Hematopoietic multipotent progenitor cell (in vitro differentiated cells): ENCODE data around the gene ZFR. TPM values are rescaled to one million over a fixed set of nuclear protein-coding genes. Genes with fewer than 3 reads are reported as not detected.
A peak's percentile ranks its signal among the peaks of the same experiment; 100 is the strongest.
"Not testable (repeated sequence)": the region's sequence is repeated elsewhere in the genome, so short reads cannot be mapped to it uniquely, and the experiment has no call there.

Experiments used
- DNase-seq, 3 donors: peaks; one replicate each; pipeline ENCODE4 v3.0.0-alpha.2; 2011 to 2015; ENCODE audit warnings: low read depth in 2 of 3, low spot score in 2 of 3
- total RNA-seq: library from RNA; depleted of rRNA; stranded (reverse); fragments of >200 nt; gene quantifications from one replicate; pipeline ENCODE4 v1.2.3, GENCODE V29; 2012

The ZFR gene
- total RNA-seq, 1 donor: 138 TPM

- no peak for DNase-seq
These were observed 24.7 kb downstream of the ZFR start for GRCh38 chr5:32419791-32420190.

DNA sequence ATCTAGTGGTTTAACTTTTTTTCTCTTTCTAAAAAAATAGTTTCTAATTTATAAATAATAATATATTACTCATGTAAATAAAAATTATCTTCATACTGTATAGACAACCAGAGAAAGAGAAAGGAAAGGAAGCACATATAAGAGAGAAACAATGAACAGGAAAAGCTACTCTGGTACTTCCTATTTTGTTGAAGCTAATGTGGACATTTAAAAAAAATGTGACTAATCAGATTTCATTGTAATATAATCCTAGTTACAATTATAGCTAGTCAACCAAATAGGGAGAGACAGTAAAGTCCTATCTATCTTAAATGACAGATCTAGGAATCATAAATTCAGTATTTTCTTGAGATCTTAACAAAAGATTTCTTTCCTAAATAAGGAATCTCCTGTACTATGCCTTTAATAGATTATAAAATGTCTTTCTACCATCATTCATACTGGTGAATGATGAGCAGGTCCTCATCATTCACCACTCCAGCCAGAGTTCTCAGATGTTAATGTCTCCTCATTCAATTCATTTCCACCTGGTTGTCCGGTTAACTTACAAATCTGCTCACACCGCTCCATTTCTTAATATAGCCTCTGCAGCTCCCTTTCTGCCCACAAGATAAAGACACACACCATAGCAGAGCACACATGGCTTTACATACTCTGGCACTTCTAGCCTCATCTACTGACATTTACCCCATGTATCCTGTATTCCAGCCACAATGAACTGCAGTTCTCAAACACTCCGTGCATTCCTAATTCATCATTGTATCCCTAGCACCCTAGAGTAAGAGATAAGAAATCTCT lies 30.9 kb downstream of the ZFR start:
- DNase-seq: no peak

- DNase-seq: no peak
These were observed 33.9 kb downstream of the ZFR start for GRCh38 chr5:32410630-32411029.

- DNase-seq: no peak
These were observed 37.9 kb downstream of the ZFR start for GRCh38 chr5:32406650-32407049.

- no peak for DNase-seq
These were observed 39.0 kb downstream of the ZFR start for GRCh38 chr5:32405507-32405906.

DNA sequence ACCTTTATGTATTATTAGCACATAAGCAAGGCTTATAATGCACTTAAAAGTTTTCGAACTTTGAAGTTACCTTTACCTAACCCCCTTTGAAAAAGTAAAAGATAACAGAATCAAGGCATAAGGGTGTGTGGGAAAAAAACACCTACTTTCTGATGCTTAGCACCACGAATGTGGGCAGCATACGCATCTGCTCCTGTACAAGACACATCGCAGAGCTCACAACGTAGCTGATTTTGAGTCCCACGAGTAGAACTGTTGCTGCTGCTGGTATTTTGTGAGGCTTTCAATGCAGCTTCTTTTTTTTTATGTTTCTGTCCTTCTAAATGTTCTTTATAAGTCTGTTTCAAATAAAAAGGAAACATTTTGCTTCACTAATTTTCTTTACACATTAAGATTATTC lies 40.8 kb downstream of the ZFR start:
- no peak for DNase-seq

DNA sequence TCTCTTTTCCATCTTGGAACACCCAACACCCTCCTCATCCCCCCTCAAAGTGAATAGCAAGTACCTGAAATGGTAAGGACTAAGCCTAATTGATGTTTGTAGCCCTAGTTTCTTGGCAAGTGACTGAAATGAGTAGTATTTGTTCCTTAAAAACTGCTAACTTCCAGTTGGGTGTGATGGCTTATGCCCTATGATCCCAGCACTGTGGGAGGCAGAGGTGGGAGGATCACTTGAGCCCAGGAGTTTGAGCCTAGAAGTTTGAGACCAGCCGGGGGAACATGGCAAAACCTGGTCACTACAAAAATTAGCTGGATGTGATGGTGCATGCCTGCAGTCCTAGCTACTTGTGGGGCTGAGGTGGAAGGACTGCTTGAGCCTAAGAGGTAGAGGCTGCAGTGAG lies 44.1 kb downstream of the ZFR start:
- DNase-seq: no peak

DNA sequence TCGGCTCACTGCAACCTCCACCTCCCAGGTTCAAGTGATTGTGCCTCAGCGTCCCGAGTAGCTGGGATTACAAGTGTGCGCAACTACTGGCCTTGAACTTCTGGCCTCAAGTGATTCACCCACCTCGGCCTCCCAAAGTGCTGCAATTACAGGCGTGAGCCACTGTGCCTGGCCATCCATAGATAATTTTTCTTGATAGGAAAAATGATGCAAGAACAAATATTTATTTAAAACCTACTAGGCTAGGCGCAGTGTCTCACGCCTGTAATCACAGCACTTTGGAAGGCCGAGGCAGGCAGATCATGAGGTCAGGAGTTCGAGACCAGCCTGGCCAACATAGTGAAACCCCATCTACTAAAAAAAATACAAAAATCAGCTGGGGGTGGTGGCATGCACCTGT lies 45.8 kb downstream of the ZFR start:
- DNase-seq: not testable (repeated sequence)

- DNase-seq: no peak
These were observed 49.6 kb downstream of the ZFR start for GRCh38 chr5:32394981-32395380.

- no peak for DNase-seq
These were observed 52.5 kb downstream of the ZFR start for GRCh38 chr5:32392039-32392438.

- DNase-seq: no peak
These were observed 53.5 kb downstream of the ZFR start for GRCh38 chr5:32390819-32391591.

GRCh38 chr5:32388432-32389129 lies 56.0 kb downstream of the ZFR start:
- no peak for DNase-seq

GRCh38 chr5:32387841-32388240 lies 56.7 kb downstream of the ZFR start:
- no peak for DNase-seq

- DNase-seq: no peak
These were observed 57.3 kb downstream of the ZFR start for GRCh38 chr5:32387211-32387610.

- no peak for DNase-seq
These were observed 59.9 kb downstream of the ZFR start for GRCh38 chr5:32384621-32385020.

DNA sequence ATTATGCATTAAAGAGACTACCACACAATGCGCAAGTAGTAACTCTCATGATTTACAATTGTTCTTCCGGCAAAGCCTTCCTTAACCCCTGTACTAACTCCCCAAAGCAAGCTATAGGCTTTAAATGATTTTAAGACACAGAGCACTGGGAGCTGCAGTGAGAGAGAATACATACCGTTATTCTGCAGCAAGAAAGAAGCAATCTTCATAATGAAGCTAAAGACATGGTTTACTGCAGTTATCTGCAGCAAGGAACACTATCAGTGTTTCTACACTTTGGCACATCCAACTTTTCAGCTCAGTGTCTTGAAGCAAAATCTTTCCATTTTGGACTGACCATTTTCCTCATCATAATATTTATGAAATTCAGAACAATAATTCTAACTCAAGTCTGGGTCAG lies 61.0 kb downstream of the ZFR start:
- no peak for DNase-seq

DNA sequence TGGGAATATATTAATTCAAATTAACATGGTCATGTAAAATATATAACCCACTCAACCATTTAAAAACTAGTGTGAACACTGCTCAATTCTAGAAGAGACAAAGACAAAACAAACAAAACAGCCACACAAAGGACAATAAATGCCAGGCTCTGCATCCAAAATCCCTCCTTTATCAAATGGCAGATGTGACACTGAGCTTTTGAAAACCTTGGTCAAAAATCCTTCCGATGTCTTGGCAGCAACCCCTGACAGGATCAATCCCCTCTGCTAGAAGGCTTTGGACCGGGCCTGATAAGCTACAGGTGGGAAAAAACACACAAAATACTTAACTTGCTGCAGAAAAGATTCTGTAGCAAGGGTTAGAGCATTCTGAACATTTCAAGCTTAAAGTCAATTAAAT lies 61.5 kb downstream of the ZFR start:
- DNase-seq: no peak

- DNase-seq: peak in 1 of 3 donors; percentile 34
These were observed 65.1 kb downstream of the ZFR start for GRCh38 chr5:32379421-32379820.

DNA sequence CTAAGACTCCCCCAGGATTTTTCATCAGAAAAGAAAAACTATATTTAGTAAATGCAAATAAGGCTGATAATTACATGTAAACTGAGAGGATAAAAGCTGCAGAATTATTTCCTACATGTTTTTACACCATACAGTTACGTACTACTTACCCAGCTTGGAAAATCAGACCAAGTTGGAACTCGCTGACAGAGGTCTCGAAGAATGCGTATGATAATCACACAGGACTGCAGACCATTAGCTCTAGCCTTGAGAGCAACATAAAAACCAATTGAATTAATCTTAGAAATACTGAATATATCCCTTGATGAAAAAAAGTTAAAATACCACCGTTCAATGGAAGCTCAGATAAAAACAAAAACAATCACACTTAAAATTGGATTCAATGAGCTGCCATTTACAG lies 65.6 kb downstream of the ZFR start:
- DNase-seq: no peak

DNA sequence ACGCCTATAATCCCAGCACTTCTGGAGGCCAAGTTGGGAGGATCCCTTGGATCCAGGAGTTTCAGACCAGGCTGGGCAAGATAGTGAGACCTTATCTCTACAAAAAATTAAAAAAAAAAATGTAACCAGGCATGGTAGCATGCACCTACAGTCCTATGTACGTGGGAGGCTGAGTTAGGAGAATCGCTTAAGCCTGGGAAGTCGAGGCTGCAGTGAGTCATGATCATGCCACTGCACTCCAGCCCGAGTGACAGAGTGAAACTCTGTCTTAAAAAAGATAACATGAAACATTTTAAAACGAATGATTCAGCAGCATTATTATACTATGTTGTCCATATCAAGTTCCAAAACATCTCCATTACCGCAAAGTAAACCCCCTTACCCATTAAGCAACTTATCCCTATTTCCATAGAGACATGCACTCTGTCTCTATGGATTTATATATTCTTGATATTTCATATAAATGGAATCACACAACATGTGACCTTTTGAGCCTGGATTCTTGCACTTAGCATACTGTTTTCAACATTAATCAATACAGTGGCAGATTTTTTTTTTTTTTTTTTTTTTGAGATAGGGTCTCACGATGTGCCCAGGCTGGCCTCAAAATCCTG lies 74.9 kb downstream of the ZFR start:
- DNase-seq: no peak

- DNase-seq: no peak
These were observed 75.5 kb downstream of the ZFR start for GRCh38 chr5:32369032-32369431.
